HCT116 (cell line): Measurements from ENCODE around the gene HUNK. TPM values are rescaled to one million over a fixed set of nuclear protein-coding genes. Genes with fewer than 3 reads are reported as not detected.

Experiments
- ATAC-seq: fragments of 200-7000 bp; cut with Tn5 transposase; 2 replicates; pipeline ENCODE4 v1.9.1; 2020; ENCODE audit warnings: mild to moderate bottlenecking, moderate library complexity
- BruUV-seq: library from RNA; stranded (reverse); fragments of 400-500 nt; replicated peaks from 2 replicates; lab custom pipeline; 2021; lab: Mats Ljungman, UMichigan
- CTCF ChIA-PET: fragments of 300-600 bp; sonication (Branson Sonifier 250); formaldehyde crosslinking; loops from one replicate; lab custom pipeline; 2021; ENCODE audit warnings: antibody characterized with exemption; lab: Charles Lee
- POLR2A ChIA-PET: fragments of 300-600, 350-600 bp; sonication (Branson Sonifier 250); formaldehyde crosslinking; loops from one replicate; lab custom pipeline; 2021; ENCODE audit warnings: antibody characterized with exemption; lab: Charles Lee
- RAD21 ChIA-PET, 2 experiments: fragments of 300-600 bp; sonication (Branson Sonifier 250); formaldehyde crosslinking; loops; one replicate each; lab custom pipeline; 2023; ENCODE audit warnings: low total read pairs in 2 of 2; ENCODE audit not compliant: uncharacterized antibody in 2 of 2, unreplicated experiment in 2 of 2, low non-redundant PET in 1 of 2; lab: Charles Lee
- DNase-seq: peaks from one replicate; pipeline ENCODE4 v3.0.0-alpha.2; 2010; ENCODE audit warnings: low read depth, low spot score
- H2AFZ ChIP-seq: fragments of 200-600 bp; shearing (Covaris generic), sonication (generic); 2 replicates; pipeline ENCODE4 v1.6.1; 2017; ENCODE audit warnings: low read depth, mixed run types, mixed read lengths, antibody characterized with exemption, low read length; ENCODE audit not compliant: poor library complexity, severe bottlenecking
- H3K27ac ChIP-seq: 2 replicates; pipeline ENCODE4 v1.5.1; 2012; ENCODE audit warnings: low read depth, low read length
- H3K27me3 ChIP-seq: fragments of 200-600 bp; sonication (generic); 2 replicates; pipeline ENCODE4 v1.6.1; 2016; ENCODE audit warnings: mixed run types, low read length, mixed read lengths; ENCODE audit not compliant: insufficient read depth
- H3K36me3 ChIP-seq, 2 experiments: fragments of 200-500 bp in 1 of 2; fragments of 200-600 bp in 1 of 2; sonication (Bioruptor generic) in 1 of 2; sonication (generic) in 1 of 2; 2 replicates each; pipeline versions ENCODE4 v1.5.1 to v1.6.1; 2014 to 2016; ENCODE audit warnings: low read length in 2 of 2, inconsistent platforms in 1 of 2, mixed read lengths in 1 of 2, mixed run types in 1 of 2; ENCODE audit not compliant: insufficient read depth in 2 of 2, control insufficient read depth in 1 of 2
- H3K4me1 ChIP-seq, 2 experiments: fragments of 200-600 bp in 1 of 2; sonication (generic) in 1 of 2; 2 replicates each; pipeline versions ENCODE4 v1.5.1 to v1.6.1; 2012 to 2017; ENCODE audit warnings: low read length in 2 of 2, inconsistent platforms in 1 of 2, mild to moderate bottlenecking in 1 of 2, mixed read lengths in 1 of 2, mixed run types in 1 of 2, moderate library complexity in 1 of 2; ENCODE audit not compliant: insufficient read depth in 2 of 2, control insufficient read depth in 1 of 2
- H3K4me2 ChIP-seq: fragments of 200-600 bp; sonication (generic); 2 replicates; pipeline ENCODE4 v1.6.1; 2017; ENCODE audit warnings: mixed run types, low read length, mixed read lengths
- H3K4me3 ChIP-seq, 2 experiments: fragments of 200-600 bp in 1 of 2; sonication (generic) in 1 of 2; replicated peaks in 1 of 2; 2 replicates each; pipeline ENCODE4 v1.5.1; 2011 to 2016; ENCODE audit warnings: low read length in 2 of 2, control low read depth in 1 of 2, low read depth in 1 of 2, mild to moderate bottlenecking in 1 of 2, mixed read lengths in 1 of 2, mixed run types in 1 of 2
- H3K79me2 ChIP-seq: fragments of 200-600 bp; sonication (generic); 2 replicates; pipeline ENCODE4 v1.6.1; 2017; ENCODE audit warnings: mild to moderate bottlenecking, mixed run types, low read length, moderate library complexity, mixed read lengths; ENCODE audit not compliant: insufficient read depth
- H3K9ac ChIP-seq: fragments of 200-600 bp; sonication (generic); 2 replicates; pipeline ENCODE4 v1.6.1; 2016; ENCODE audit warnings: low read length, mixed read lengths
- H3K9me2 ChIP-seq: fragments of 200-600 bp; sonication (generic), shearing (Covaris generic); 2 replicates; pipeline ENCODE4 v1.6.1; 2017; ENCODE audit warnings: mixed run types, mild to moderate bottlenecking, moderate library complexity; ENCODE audit not compliant: insufficient read depth
- H3K9me3 ChIP-seq, 2 experiments: fragments of 200-500 bp in 1 of 2; fragments of 200-600 bp in 1 of 2; sonication (Bioruptor generic) in 1 of 2; sonication (generic) in 1 of 2; 2 replicates each; pipeline ENCODE4 v1.6.1; 2014 to 2017; ENCODE audit warnings: low read length in 2 of 2, mixed read lengths in 2 of 2, inconsistent platforms in 1 of 2, low read depth in 1 of 2, mild to moderate bottlenecking in 1 of 2, mixed run types in 1 of 2, moderate library complexity in 1 of 2; ENCODE audit not compliant: control insufficient read depth in 1 of 2, insufficient read depth in 1 of 2
- H4K20me1 ChIP-seq: fragments of 200-600 bp; sonication (generic), shearing (Covaris generic); 2 replicates; pipeline ENCODE4 v1.6.1; 2017; ENCODE audit warnings: mixed run types, mild to moderate bottlenecking, moderate library complexity; ENCODE audit not compliant: insufficient read depth
- CBX3 ChIP-seq: IDR thresholded peaks from 2 replicates; pipeline ENCODE4 v1.6.1; 2012; ENCODE audit warnings: low read depth
- CEBPB ChIP-seq: IDR thresholded peaks from 2 replicates; pipeline ENCODE4 v1.6.1; 2012; ENCODE audit warnings: low read depth
- ELF1 ChIP-seq: IDR thresholded peaks from 2 replicates; pipeline ENCODE4 v1.6.1; 2012; ENCODE audit warnings: low read depth, borderline replicate concordance
- EZH2phosphoT487 ChIP-seq: fragments of 200-600 bp; IDR thresholded peaks from 2 replicates; pipeline ENCODE4 v1.6.1; 2018; ENCODE audit warnings: antibody characterized with exemption, borderline replicate concordance
- POLR2A ChIP-seq: IDR thresholded peaks from 2 replicates; pipeline ENCODE4 v1.7.0; 2011; ENCODE audit warnings: borderline replicate concordance; ENCODE audit not compliant: insufficient read depth, insufficient read length; ENCODE audit errors: extremely low read depth
- SIN3A ChIP-seq: IDR thresholded peaks from 2 replicates; pipeline ENCODE4 v1.6.1; 2012; ENCODE audit warnings: low read depth
- SP1 ChIP-seq: IDR thresholded peaks from 2 replicates; pipeline ENCODE4 v1.6.1; 2012; ENCODE audit warnings: low read depth
- SRF ChIP-seq: IDR thresholded peaks from 2 replicates; pipeline ENCODE4 v1.6.1; 2012; ENCODE audit warnings: low read depth
- TCF7L2 ChIP-seq: IDR thresholded peaks from 2 replicates; pipeline ENCODE4 v1.7.0; 2011; ENCODE audit warnings: borderline replicate concordance, inconsistent platforms; ENCODE audit not compliant: insufficient read depth, insufficient read length; ENCODE audit errors: extremely low read depth
- intact Hi-C: fragments of 100-400 bp; cut with micrococcal nuclease; formaldehyde crosslinking; loops from 2 replicates; pipeline ENCODE4 v1.10.0; 2022
- total RNA-seq: library from RNA; stranded (reverse); gene quantifications from one replicate; pipeline ENCODE4 v1.2.1, GENCODE V29; 2021; ENCODE audit not compliant: unreplicated experiment
- TF ChIP-seq, protein P1 (sequence below), 3 experiments: fragments of 200-600 bp in 1 of 3; sonication (generic) in 1 of 3; IDR thresholded peaks in 2 of 3; conservative IDR thresholded peaks in 1 of 3; 2 replicates each; pipeline ENCODE4 v1.5.1; 2012 to 2017; ENCODE audit warnings: low read depth in 2 of 3, low read length in 2 of 3, antibody characterized with exemption in 1 of 3, borderline replicate concordance in 1 of 3, control low read depth in 1 of 3, mild to moderate bottlenecking in 1 of 3, mixed read lengths in 1 of 3, mixed run types in 1 of 3, moderate library complexity in 1 of 3; ENCODE audit not compliant: insufficient read depth in 1 of 3
- TF ChIP-seq, protein P2 (sequence below): IDR thresholded peaks from 2 replicates; pipeline ENCODE4 v1.6.1; 2012; ENCODE audit warnings: low read depth

The HUNK gene
- total RNA-seq, 1 experiment from 2014 or later, result not detected

DNA sequence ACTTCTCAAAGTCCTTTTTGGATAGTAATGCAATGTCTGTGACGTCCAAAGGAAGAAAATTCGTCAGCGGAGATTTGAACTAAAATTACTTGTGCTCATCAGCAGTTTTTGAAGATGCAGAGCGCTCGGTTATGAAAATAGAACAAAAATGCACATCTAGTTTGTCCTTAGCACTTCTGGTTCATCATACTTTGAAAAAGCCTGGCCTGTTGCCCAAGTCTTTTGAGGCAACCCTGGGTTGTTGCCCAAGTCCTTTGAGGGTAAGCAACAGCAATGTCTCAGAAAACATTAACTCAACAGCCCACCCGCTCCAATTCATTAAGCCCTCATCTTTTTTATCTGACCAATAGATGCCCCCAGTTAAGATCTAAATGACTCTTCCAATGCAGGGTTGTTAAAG, 91.9 kb downstream of the HUNK start:
- no TSS peak for BruUV-seq
- Histone ChIP-seq H4K20me1 (no peaks in the 10 kb centered on the region), H3K9ac (no peak overlapping the region), H3K9me2 (no peaks in the 10 kb centered on the region), H3K27me3 (peaks cover 37% of the 10 kb centered on the region), H3K36me3 (no peaks in the 10 kb centered on the region), H3K4me3 (no peak overlapping the region), H3K4me2 (no peak overlapping the region), H3K4me1 (no peaks in the 10 kb centered on the region), H3K27ac (no peak overlapping the region), H3K79me2 (no peaks in the 10 kb centered on the region), H2AFZ (no peak overlapping the region), H3K9me3 (no peaks in the 10 kb centered on the region)
- DNase-seq, result no peak
- ChIA-PET RAD21 (no interaction called here), CTCF (no interaction called here), POLR2A (no interaction called here)
- intact Hi-C loops, result no loop called here
- no peak for ATAC-seq
- TF ChIP-seq CEBPB (no peak), TCF7L2 (no peak), ELF1 (no peak), EZH2phosphoT487 (no peak), SRF (no peak), CBX3 (no peak), SIN3A (no peak), SP1 (no peak), POLR2A (no peak)
- TF ChIP-seq, protein P1, sequence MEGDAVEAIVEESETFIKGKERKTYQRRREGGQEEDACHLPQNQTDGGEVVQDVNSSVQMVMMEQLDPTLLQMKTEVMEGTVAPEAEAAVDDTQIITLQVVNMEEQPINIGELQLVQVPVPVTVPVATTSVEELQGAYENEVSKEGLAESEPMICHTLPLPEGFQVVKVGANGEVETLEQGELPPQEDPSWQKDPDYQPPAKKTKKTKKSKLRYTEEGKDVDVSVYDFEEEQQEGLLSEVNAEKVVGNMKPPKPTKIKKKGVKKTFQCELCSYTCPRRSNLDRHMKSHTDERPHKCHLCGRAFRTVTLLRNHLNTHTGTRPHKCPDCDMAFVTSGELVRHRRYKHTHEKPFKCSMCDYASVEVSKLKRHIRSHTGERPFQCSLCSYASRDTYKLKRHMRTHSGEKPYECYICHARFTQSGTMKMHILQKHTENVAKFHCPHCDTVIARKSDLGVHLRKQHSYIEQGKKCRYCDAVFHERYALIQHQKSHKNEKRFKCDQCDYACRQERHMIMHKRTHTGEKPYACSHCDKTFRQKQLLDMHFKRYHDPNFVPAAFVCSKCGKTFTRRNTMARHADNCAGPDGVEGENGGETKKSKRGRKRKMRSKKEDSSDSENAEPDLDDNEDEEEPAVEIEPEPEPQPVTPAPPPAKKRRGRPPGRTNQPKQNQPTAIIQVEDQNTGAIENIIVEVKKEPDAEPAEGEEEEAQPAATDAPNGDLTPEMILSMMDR (IDR thresholded peaks at IDR 0.05 in 2 of 3, conservative IDR thresholded peaks at IDR 0.05 in 1 of 3; ENCODE audit: borderline replicate concordance in 1 of 3, insufficient read depth in 1 of 3, low read depth in 2 of 3, low read length in 2 of 3), result no peak
- TF ChIP-seq, protein P2, sequence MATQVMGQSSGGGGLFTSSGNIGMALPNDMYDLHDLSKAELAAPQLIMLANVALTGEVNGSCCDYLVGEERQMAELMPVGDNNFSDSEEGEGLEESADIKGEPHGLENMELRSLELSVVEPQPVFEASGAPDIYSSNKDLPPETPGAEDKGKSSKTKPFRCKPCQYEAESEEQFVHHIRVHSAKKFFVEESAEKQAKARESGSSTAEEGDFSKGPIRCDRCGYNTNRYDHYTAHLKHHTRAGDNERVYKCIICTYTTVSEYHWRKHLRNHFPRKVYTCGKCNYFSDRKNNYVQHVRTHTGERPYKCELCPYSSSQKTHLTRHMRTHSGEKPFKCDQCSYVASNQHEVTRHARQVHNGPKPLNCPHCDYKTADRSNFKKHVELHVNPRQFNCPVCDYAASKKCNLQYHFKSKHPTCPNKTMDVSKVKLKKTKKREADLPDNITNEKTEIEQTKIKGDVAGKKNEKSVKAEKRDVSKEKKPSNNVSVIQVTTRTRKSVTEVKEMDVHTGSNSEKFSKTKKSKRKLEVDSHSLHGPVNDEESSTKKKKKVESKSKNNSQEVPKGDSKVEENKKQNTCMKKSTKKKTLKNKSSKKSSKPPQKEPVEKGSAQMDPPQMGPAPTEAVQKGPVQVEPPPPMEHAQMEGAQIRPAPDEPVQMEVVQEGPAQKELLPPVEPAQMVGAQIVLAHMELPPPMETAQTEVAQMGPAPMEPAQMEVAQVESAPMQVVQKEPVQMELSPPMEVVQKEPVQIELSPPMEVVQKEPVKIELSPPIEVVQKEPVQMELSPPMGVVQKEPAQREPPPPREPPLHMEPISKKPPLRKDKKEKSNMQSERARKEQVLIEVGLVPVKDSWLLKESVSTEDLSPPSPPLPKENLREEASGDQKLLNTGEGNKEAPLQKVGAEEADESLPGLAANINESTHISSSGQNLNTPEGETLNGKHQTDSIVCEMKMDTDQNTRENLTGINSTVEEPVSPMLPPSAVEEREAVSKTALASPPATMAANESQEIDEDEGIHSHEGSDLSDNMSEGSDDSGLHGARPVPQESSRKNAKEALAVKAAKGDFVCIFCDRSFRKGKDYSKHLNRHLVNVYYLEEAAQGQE, result no peak
